HepG2 (cell line): Measurements from ENCODE around the gene PSMD2. TPM values are rescaled to one million over a fixed set of nuclear protein-coding genes. Genes with fewer than 3 reads are reported as not detected.

Experiments used
- IRF1 ChIP-seq: sonication (generic); formaldehyde crosslinking; IDR thresholded peaks from 2 replicates; pipeline ENCODE4 v1.4.0; 2020; ENCODE audit warnings: low read depth, mild to moderate bottlenecking, missing genetic modification reagents
- POLR2A ChIP-seq, 2 experiments: IDR thresholded peaks; 2 replicates each; pipeline ENCODE4 v1.6.1; 2011; ENCODE audit warnings: low read depth in 2 of 2, low read length in 2 of 2, mild to moderate bottlenecking in 1 of 2, moderate library complexity in 1 of 2; ENCODE audit not compliant: insufficient read depth in 1 of 2
- PPARG ChIP-seq: conservative IDR thresholded peaks from 2 replicates; pipeline ENCODE4 v1.6.1; 2016; ENCODE audit warnings: missing biosample characterization, missing genetic modification reagents
- ZNF644 ChIP-seq: IDR thresholded peaks from 2 replicates; pipeline ENCODE4 v1.6.1; 2016; ENCODE audit warnings: low read depth
- ZNF660 ChIP-seq: sonication (generic); formaldehyde crosslinking; IDR thresholded peaks from 2 replicates; pipeline ENCODE4 v1.5.1; 2020; ENCODE audit warnings: mild to moderate bottlenecking, low read depth, missing genetic modification reagents, borderline replicate concordance
- ZNF781 ChIP-seq: sonication (generic); formaldehyde crosslinking; IDR thresholded peaks from 2 replicates; pipeline ENCODE4 v1.5.1; 2020; ENCODE audit warnings: borderline replicate concordance, mild to moderate bottlenecking, missing genetic modification reagents; ENCODE audit errors: not compliant biosample characterization
- polyA plus RNA-seq, 8 experiments: library from polyadenylated mRNA; depleted of rRNA in 3 of 8; stranded (reverse) in 7 of 8; unstranded in 1 of 8; fragments of >200 nt; fragmentation: Illumina TruSeq in 4 of 8; extraction: Trizol in 4 of 8; gene quantifications; 2 replicates each; pipeline versions ENCODE4 v1.2.1 to v1.2.3, GENCODE V29; 2011 to 2016; ENCODE audit warnings: low read depth in 4 of 8, missing spikeins in 1 of 8, mixed read lengths in 1 of 8; ENCODE audit not compliant: insufficient read depth in 1 of 8
- total RNA-seq, 5 experiments: library from RNA; depleted of rRNA; stranded (reverse); fragments of >200 nt; fragmentation: Illumina TruSeq; extraction: Trizol; gene quantifications; 2 replicates each; pipeline ENCODE4 v1.2.3, GENCODE V29; 2016; ENCODE audit warnings: low read depth in 1 of 5
- TF ChIP-seq, protein P1 (sequence below), 2 experiments: sonication (generic) in 1 of 2; formaldehyde crosslinking in 1 of 2; IDR thresholded peaks; 2 replicates each; pipeline versions ENCODE4 v1.6.1 to v1.9.0; 2014 to 2022; ENCODE audit warnings: antibody characterized with exemption in 1 of 2, borderline replicate concordance in 1 of 2, inconsistent platforms in 1 of 2, low read depth in 1 of 2, missing genetic modification reagents in 1 of 2
- TF ChIP-seq, protein P2 (sequence below): sonication (generic); formaldehyde crosslinking; IDR thresholded peaks from 2 replicates; pipeline ENCODE4 v1.9.0; 2021; ENCODE audit warnings: missing genetic modification reagents, borderline replicate concordance
- TF ChIP-seq, protein P3 (sequence below): sonication (generic); formaldehyde crosslinking; IDR thresholded peaks from 2 replicates; pipeline ENCODE4 v1.9.0; 2021; ENCODE audit warnings: missing genetic modification reagents, borderline replicate concordance
- TF ChIP-seq, protein P4 (sequence below): sonication (generic); formaldehyde crosslinking; IDR thresholded peaks from 2 replicates; pipeline ENCODE4 v1.5.1; 2020; ENCODE audit warnings: mild to moderate bottlenecking, moderate library complexity, missing genetic modification reagents
- TF ChIP-seq, protein P5 (sequence below): sonication (generic); formaldehyde crosslinking; IDR thresholded peaks from 2 replicates; pipeline ENCODE4 v1.4.0; 2020; ENCODE audit warnings: low read depth, mild to moderate bottlenecking, missing genetic modification reagents

Gene PSMD2
- total and polyA plus RNA-seq, 2 of the 13 experiments (the other 11 are each of a cell fraction or from before 2014, with no cell fraction given): 125 to 200 TPM

DNA sequence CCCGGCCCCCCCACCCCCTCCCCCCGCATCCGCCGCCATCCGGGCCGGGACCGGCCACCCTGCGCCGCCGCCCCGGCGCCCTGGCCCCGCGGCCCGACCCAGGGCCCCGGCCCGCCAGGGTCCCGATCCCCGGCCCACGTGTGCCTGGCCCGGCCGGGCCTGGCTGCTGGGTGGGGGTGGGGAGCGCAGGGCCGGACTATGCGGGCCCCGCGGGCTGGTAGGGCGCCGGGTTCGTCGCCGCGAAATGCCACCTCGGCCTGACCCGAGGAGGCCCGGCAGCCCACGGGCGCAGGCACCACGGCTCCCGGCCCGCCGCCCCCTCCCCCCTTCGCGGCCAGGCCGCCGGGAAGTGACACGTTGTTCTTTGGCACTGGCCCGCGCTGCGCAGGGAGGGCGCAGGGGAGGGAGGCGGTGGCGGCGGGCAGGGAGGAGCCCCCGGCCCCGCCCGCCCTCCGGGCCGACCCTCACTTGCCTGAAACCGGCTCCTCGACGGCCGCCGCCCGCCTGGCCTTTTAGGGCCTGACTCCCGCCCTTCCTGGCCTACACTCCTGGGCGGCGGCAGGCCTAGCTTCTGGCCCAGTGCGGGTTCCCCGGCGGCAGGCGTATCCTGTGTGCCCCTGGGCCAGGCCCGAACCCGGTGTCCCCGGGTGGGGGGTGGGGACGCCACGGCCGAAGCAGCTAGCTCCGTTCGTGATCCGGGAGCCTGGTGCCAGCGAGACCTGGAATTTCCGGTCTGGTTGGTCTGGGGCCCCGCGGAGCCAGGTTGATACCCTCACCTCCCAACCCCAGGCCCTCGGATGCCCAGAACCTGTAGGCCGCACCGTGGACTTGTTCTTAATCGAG is 15.9 kb downstream of the PSMD2 start (continued):
- TF ChIP-seq, protein P1, sequence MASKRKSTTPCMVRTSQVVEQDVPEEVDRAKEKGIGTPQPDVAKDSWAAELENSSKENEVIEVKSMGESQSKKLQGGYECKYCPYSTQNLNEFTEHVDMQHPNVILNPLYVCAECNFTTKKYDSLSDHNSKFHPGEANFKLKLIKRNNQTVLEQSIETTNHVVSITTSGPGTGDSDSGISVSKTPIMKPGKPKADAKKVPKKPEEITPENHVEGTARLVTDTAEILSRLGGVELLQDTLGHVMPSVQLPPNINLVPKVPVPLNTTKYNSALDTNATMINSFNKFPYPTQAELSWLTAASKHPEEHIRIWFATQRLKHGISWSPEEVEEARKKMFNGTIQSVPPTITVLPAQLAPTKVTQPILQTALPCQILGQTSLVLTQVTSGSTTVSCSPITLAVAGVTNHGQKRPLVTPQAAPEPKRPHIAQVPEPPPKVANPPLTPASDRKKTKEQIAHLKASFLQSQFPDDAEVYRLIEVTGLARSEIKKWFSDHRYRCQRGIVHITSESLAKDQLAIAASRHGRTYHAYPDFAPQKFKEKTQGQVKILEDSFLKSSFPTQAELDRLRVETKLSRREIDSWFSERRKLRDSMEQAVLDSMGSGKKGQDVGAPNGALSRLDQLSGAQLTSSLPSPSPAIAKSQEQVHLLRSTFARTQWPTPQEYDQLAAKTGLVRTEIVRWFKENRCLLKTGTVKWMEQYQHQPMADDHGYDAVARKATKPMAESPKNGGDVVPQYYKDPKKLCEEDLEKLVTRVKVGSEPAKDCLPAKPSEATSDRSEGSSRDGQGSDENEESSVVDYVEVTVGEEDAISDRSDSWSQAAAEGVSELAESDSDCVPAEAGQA (IDR thresholded peaks at IDR 0.05; ENCODE audit: low read depth): no peak; the same call in 1 of the 2 replicates
- TF ChIP-seq, protein P1 (CRISPR knock-in tag; IDR thresholded peaks at IDR 0.05; ENCODE audit: borderline replicate concordance): peak; percentile 37; the same call in 1 of the 2 replicates
- TF ChIP-seq ZNF781 (CRISPR knock-in tag) (no peak), ZNF660 (no peak), IRF1 (peak; percentile 55; the same call in 1 of the 2 replicates), ZNF644 (CRISPR knock-in tag) (no peak), PPARG (CRISPR knock-in tag) (0 out of 2 replicates have a peak, but pooled peaks have one; percentile 28), POLR2A (IDR thresholded peaks at IDR 0.05; ENCODE audit: insufficient read depth in 1 of 2, low read depth in 2 of 2, low read length in 2 of 2) (peak; percentile 37; a peak in 3 of 4 replicates)
- TF ChIP-seq, protein P2, sequence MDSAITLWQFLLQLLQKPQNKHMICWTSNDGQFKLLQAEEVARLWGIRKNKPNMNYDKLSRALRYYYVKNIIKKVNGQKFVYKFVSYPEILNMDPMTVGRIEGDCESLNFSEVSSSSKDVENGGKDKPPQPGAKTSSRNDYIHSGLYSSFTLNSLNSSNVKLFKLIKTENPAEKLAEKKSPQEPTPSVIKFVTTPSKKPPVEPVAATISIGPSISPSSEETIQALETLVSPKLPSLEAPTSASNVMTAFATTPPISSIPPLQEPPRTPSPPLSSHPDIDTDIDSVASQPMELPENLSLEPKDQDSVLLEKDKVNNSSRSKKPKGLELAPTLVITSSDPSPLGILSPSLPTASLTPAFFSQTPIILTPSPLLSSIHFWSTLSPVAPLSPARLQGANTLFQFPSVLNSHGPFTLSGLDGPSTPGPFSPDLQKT: no peak
- TF ChIP-seq, protein P3, sequence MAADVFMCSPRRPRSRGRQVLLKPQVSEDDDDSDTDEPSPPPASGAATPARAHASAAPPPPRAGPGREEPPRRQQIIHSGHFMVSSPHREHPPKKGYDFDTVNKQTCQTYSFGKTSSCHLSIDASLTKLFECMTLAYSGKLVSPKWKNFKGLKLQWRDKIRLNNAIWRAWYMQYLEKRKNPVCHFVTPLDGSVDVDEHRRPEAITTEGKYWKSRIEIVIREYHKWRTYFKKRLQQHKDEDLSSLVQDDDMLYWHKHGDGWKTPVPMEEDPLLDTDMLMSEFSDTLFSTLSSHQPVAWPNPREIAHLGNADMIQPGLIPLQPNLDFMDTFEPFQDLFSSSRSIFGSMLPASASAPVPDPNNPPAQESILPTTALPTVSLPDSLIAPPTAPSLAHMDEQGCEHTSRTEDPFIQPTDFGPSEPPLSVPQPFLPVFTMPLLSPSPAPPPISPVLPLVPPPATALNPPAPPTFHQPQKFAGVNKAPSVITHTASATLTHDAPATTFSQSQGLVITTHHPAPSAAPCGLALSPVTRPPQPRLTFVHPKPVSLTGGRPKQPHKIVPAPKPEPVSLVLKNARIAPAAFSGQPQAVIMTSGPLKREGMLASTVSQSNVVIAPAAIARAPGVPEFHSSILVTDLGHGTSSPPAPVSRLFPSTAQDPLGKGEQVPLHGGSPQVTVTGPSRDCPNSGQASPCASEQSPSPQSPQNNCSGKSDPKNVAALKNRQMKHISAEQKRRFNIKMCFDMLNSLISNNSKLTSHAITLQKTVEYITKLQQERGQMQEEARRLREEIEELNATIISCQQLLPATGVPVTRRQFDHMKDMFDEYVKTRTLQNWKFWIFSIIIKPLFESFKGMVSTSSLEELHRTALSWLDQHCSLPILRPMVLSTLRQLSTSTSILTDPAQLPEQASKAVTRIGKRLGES (CRISPR knock-in tag): 0 out of 2 replicates have a peak, but pooled peaks have one; percentile 33
- TF ChIP-seq, protein P4, sequence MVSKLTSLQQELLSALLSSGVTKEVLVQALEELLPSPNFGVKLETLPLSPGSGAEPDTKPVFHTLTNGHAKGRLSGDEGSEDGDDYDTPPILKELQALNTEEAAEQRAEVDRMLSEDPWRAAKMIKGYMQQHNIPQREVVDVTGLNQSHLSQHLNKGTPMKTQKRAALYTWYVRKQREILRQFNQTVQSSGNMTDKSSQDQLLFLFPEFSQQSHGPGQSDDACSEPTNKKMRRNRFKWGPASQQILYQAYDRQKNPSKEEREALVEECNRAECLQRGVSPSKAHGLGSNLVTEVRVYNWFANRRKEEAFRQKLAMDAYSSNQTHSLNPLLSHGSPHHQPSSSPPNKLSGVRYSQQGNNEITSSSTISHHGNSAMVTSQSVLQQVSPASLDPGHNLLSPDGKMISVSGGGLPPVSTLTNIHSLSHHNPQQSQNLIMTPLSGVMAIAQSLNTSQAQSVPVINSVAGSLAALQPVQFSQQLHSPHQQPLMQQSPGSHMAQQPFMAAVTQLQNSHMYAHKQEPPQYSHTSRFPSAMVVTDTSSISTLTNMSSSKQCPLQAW (CRISPR knock-in tag): peak; percentile 40; the same call in 1 of the 2 replicates
- TF ChIP-seq, protein P5, sequence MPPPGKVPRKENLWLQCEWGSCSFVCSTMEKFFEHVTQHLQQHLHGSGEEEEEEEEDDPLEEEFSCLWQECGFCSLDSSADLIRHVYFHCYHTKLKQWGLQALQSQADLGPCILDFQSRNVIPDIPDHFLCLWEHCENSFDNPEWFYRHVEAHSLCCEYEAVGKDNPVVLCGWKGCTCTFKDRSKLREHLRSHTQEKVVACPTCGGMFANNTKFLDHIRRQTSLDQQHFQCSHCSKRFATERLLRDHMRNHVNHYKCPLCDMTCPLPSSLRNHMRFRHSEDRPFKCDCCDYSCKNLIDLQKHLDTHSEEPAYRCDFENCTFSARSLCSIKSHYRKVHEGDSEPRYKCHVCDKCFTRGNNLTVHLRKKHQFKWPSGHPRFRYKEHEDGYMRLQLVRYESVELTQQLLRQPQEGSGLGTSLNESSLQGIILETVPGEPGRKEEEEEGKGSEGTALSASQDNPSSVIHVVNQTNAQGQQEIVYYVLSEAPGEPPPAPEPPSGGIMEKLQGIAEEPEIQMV (CRISPR knock-in tag): no peak
